ENCODE measurements around the gene DNAH3.

Gene DNAH3

DNA sequence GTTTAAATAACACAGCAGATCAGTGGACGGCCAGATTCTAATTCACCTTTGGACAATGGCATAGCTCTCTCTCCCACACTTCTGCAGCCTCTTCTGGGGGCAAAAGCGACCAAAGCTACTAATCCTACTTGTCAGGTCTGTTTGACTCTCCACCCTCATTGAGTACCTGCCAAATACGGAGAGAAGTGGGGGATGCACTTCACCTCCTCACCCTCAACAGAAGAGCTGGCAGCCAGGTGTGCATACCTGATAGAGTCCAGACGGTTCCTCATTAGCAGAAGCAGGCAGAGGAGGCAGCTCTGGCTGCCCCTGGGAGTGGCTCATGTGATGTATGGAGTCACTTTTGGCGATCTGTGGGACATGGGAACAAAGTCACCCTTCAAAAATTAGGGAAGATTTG lies 4.9 kb downstream of the DNAH3 start:
- TF ChIP-seq, protein P1, sequence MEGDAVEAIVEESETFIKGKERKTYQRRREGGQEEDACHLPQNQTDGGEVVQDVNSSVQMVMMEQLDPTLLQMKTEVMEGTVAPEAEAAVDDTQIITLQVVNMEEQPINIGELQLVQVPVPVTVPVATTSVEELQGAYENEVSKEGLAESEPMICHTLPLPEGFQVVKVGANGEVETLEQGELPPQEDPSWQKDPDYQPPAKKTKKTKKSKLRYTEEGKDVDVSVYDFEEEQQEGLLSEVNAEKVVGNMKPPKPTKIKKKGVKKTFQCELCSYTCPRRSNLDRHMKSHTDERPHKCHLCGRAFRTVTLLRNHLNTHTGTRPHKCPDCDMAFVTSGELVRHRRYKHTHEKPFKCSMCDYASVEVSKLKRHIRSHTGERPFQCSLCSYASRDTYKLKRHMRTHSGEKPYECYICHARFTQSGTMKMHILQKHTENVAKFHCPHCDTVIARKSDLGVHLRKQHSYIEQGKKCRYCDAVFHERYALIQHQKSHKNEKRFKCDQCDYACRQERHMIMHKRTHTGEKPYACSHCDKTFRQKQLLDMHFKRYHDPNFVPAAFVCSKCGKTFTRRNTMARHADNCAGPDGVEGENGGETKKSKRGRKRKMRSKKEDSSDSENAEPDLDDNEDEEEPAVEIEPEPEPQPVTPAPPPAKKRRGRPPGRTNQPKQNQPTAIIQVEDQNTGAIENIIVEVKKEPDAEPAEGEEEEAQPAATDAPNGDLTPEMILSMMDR (IDR thresholded peaks at IDR 0.05) = no peak
- DNase-seq (ENCODE audit: low spot score) = no peak
- Histone ChIP-seq H3K27ac (no peak overlapping the region), H3K4me3 (no peak overlapping the region)

DNA sequence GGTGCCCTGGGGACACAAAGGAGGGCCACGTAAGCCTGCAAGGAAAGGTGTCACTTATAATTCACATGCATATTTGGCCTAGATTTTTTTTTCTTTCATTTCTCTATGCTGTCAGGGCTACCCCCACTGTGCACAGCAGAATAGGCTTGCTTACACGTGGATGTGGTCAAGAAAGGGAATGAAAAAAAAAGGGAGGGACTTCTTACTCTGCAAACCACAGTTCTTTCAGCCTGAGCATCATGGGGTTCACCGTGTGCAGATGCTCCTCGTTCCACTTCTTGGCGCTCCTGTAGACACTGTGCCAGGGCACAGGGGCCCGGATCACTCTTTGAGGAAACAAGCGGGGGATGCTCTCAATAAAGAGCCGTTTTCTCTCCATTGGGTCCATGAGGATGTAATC lies 16.6 kb downstream of the DNAH3 start:
- no peak overlapping the region for H3K27ac ChIP-seq
- TF ChIP-seq, protein P1 (IDR thresholded peaks at IDR 0.05) = no peak
- no peak for DNase-seq (ENCODE audit: low spot score)
- no peak overlapping the region for H3K4me3 ChIP-seq

- TF ChIP-seq, protein P1 (IDR thresholded peaks at IDR 0.05) = no peak
- Histone ChIP-seq H3K27ac (no peak overlapping the region), H3K4me3 (no peak overlapping the region)
- no peak for DNase-seq (ENCODE audit: low spot score)
Observed at GRCh38 chr16:21130811-21131210, 19.8 kb downstream of the DNAH3 start.

DNA sequence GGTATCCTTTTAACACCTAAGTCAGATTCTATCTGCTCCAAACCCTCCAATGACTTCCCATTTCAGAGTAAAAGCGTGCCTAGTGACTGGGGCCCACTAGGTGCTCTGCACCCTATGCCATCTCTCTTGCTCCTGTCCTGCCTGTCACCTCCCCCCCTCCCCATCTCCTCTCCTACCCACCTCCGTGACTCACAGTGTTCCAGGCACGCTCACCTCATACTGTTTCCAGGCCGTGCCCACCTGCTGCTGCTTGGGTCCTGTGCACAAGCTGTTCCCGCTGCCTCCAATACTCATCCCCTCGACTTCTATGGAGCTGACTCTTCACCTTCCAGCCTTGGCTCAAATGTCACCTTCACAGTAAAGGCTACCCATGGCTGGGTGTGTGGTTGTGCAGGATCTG lies 21.7 kb downstream of the DNAH3 start:
- TF ChIP-seq, protein P1 (IDR thresholded peaks at IDR 0.05) = no peak
- no peak for DNase-seq (ENCODE audit: low spot score)

GRCh38 chr16:21126518-21126917 lies 24.1 kb downstream of the DNAH3 start:
- TF ChIP-seq, protein P1 (IDR thresholded peaks at IDR 0.05) = no peak
- no peak for DNase-seq (ENCODE audit: low spot score)
- H3K27ac ChIP-seq = no peak overlapping the region
- H3K4me3 ChIP-seq = no peak overlapping the region

More for the DNA sequence above, 21.7 kb downstream of the DNAH3 start:
- Histone ChIP-seq H3K27ac (no peak overlapping the region), H3K4me3 (no peak overlapping the region)

GRCh38 chr16:21125191-21125590 lies 25.5 kb downstream of the DNAH3 start:
- Histone ChIP-seq H3K4me3 (no peak overlapping the region), H3K27ac (no peak overlapping the region)
- TF ChIP-seq, protein P1 (IDR thresholded peaks at IDR 0.05) = no peak
- DNase-seq (ENCODE audit: low spot score) = no peak

DNA sequence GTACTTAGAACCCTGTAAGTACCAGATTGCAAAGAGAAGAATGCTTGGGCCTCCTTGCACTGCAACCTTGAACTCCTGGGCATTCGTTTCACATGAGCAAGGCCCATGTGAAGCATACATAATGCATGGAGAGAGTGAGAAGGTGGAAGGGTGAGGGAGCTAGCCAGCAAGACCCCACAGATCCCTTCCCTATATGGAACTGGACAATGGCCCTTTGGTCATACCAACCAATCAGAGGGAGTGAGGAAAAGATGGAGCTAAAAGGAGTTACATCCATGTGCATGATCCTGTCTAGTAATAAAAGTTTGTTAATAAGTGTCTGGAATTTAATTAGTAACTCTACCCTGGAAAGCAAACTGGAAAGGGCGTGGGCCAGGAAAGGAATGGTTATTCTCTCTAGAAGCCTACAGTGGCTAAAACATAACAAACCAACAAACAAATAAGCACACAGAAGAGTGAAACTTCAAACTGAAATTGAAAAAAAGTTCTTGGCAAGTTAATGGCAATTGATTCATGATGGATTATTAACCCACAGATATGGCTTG lies 29.6 kb downstream of the DNAH3 start:
- TF ChIP-seq, protein P1 (IDR thresholded peaks at IDR 0.05) = no peak
- DNase-seq (ENCODE audit: low spot score) = no peak
- H3K4me3 ChIP-seq = no peak overlapping the region
- no peak overlapping the region for H3K27ac ChIP-seq

Data from coronary artery (tissue), 2 donors.